T-helper 22 cell (primary cell): ENCODE results near the gene XIRP1.
"Not testable (repeated sequence)": the region's sequence is repeated elsewhere in the genome, so short reads cannot be mapped to it uniquely, and the experiment has no call there.

ENCODE experiments used
- DNase-seq: peaks from one replicate; pipeline ENCODE4 v3.0.0-alpha.2; 2020; ENCODE audit warnings: low read depth

The XIRP1 gene, protein sequence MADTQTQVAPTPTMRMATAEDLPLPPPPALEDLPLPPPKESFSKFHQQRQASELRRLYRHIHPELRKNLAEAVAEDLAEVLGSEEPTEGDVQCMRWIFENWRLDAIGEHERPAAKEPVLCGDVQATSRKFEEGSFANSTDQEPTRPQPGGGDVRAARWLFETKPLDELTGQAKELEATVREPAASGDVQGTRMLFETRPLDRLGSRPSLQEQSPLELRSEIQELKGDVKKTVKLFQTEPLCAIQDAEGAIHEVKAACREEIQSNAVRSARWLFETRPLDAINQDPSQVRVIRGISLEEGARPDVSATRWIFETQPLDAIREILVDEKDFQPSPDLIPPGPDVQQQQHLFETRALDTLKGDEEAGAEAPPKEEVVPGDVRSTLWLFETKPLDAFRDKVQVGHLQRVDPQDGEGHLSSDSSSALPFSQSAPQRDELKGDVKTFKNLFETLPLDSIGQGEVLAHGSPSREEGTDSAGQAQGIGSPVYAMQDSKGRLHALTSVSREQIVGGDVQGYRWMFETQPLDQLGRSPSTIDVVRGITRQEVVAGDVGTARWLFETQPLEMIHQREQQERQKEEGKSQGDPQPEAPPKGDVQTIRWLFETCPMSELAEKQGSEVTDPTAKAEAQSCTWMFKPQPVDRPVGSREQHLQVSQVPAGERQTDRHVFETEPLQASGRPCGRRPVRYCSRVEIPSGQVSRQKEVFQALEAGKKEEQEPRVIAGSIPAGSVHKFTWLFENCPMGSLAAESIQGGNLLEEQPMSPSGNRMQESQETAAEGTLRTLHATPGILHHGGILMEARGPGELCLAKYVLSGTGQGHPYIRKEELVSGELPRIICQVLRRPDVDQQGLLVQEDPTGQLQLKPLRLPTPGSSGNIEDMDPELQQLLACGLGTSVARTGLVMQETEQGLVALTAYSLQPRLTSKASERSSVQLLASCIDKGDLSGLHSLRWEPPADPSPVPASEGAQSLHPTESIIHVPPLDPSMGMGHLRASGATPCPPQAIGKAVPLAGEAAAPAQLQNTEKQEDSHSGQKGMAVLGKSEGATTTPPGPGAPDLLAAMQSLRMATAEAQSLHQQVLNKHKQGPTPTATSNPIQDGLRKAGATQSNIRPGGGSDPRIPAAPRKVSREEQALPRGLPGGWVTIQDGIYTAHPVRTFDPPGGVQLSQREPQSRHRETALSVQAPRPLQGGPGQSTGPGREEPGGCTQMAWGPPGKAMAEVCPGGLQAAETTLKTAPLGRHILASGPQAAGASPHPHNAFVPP (N-terminal part only)

DNA sequence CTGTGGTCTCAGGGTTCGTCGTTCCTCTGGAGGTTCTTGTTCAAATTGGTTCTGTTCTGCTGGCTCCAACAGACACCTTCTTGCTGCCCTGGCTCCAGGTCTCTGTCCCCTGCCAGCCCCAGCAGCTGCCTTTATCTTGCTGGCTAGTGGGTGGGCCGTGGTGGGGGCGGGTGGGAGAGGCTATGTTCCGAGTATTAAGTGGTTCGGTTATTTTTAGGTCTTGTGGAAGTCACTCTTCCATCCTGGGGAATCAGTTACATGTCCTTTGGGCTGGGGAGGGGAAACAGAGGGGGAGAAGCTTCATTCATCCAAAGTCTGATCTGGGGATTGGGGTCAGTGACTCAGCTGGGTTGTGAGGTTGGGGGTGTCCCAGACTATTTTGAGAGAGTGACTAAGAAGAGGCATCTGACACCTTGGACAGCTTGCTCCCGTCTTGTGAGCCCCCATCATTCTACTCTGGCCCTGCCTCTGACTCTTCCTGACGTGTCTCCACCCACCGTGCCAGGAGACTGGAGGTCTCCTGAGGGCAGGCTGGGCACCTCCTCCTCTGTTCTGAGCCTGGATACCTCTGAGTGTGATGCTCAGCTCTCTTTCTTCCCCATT, at the start of gene XIRP1:
Gene XIRP1, minus strand, starts transcription at position 106 of the 603 bp plus-strand sequence. CDS start 3,150 bp downstream, outside the sequence.
- DNase-seq, result no peak

DNA sequence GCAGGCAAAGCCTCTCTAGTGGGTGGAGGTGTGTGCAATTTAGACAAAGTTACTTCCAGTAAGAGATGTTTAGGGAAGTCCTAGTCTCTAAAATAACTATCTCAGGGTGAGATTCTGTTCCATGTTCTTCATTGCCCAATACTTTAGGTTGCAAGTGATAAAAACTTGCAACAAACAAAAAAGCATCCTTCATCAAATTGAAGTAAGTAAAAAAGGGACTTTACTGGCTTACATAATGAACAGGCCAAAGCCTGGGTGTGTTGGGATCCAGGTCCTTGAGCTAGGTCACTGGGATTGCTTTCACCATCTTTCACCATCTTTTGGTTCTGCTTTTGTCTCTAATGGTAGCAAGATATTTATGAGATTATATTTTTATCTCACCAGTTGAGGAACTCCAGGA, 49.2 kb upstream of the XIRP1 start:
- no peak for DNase-seq

DNA sequence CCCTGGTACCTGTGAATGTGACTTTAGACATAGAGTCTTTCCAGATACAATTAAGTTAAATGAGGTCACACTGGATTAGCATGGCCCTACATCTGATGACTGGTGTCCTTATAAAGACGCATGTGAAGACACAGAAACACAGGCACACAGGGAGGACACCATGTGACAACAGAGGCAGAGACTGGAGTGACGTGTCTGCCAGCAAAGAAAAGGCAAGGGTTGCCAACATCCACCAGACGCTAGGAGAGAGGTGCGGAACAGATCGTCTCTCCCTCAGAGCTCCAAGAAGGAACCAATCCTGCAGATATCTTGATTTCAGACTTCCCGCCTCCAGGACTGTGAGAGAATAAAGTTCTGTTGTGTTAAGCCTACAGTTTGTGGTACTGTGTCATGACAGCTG, 44.6 kb upstream of the XIRP1 start:
- DNase-seq, result no peak

DNA sequence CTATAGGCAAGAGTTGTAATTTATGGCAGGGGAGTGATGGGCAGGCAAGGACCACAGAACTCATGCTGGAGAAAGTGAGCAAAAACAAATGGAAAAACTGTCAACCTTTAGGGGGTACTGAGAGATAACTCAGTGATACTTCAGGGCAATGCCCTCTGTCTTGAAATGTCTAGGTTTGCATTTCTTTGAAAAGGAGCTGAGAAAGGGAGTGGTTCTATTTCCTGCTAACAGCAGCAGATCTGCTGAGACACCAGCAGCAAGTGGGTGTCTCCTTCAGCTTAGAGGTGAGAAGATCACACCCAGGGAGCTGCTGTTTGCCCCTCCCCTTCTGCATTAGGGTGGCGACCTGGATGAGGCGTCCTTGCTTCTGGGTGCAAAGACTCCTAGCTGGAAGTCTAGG, 42.3 kb upstream of the XIRP1 start:
- DNase-seq, result no peak

DNA sequence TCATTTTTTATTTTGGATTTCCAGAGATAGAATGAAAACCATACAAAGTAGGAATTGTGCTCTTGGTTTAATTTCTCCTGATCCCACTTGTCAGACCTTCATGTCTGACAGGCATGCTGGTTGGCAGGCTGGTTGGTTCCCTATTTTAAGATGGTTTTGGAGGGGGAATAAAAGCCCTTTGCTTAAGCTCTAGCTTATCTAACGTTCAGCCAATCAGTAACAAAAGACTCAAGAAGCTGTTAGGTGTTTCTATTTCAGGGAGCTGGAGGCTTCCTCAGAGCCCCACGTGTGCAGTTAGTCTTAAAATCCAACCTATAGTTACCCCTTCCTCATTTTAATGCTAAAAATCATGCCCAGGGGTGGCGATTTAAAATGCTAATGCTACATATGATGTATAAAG, 40.5 kb upstream of the XIRP1 start:
- DNase-seq, result no peak

DNA sequence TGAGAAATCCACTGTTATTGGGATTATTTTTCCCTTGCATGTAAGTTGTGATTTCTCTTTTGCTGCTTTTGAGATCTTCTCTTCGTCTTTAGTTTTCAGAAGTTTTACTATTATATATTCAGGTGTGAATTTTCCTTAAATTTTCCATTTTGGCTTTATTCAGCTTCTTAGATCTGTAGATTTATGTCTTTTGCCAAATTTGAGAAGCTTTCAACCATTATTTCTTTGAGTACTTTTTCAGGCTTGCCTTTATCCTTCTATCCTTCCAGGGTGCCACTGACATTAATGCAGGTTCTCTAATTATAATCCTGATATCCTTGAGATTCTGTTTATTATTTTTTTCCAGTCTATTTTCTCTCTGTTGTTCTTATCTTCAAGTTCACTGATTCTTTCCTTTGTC, 38.1 kb upstream of the XIRP1 start:
- DNase-seq, result no peak

DNA sequence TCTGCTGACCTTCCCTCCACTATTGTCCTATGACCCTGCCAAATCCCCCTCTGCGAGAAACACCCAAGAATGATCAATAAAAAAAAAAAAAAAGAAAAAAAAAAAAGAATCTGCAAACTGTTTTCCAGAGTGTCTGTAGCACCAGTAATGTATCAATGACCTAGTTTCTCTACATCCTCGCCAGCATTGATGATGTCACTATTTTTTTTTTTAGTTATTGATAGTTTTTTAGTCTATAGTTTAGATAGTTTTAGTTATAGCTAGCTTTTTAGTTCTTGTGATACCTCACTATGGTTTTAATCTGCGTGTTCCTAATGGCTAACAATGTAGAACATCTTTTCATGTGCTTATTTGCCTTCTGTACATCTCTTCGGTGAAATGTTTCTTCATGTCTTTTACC, 36.1 kb upstream of the XIRP1 start:
- DNase-seq, result no peak

DNA sequence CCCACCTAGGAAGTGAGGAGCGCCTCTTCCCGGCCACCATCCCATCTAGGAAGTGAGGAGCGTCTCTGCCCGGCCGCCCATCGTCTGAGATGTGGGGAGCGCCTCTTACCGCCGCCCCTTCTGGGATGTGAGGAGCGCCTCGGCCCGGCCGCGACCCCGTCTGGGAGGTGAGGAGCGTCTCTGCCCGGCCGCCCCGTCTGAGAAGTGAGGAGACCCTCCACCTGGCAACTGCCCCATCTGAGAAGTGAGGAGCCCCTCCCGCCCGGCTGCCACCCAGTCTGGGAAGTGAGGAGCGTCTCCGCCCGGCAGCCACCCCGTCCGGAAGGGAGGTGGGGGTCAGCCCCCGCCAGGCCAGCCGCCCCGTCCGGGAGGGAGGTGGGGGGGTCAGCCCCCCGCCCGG, 35.2 kb upstream of the XIRP1 start:
- not testable (repeated sequence) for DNase-seq

DNA sequence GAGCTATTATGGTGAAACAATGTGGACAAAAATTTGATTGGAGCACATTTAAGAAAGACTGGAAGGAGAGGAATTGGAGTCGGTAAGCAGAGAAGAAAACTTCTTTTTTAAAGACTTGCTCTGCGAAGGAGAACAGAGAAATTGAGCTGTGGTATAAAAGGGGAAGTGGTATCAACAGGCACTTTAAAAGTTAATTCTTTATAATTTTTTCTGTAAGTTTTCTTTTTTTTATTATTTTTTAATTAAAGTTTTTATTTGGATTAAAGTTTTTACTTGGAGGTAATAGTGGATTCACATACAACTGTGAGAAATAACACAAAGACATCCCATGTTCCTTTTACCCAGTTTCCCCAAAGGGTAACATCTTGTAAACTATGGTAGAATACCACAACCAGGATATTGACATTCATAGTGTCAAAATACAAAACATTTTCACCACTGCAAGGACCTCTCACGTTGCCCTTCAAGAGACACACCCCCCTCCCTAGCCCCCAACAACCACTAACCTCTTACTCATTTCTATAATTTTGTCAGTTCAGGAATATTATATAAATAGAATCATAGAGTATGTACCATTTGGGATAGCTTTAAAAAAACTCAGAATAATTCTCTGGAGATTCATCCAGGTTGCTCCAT, 33.8 kb upstream of the XIRP1 start:
- no peak for DNase-seq

DNA sequence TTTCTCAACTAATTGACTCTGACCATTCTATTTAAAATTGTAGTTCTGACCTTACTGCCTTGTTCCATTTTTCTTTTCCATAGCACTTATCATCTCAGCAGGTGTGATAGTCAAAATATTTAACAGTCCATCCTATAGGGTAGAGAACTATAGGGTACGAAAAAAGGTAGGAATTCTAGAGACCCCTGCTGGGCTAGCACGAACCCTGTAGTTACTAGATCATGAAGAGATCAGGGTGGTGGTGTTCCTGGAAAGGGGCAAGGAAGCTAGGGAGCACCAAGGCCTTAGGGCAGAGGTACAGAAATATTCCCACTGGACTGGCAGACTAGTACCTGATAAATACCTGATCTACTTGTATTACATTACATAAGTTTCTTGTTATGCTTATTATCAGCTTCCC, 31.9 kb upstream of the XIRP1 start:
- DNase-seq, result no peak

DNA sequence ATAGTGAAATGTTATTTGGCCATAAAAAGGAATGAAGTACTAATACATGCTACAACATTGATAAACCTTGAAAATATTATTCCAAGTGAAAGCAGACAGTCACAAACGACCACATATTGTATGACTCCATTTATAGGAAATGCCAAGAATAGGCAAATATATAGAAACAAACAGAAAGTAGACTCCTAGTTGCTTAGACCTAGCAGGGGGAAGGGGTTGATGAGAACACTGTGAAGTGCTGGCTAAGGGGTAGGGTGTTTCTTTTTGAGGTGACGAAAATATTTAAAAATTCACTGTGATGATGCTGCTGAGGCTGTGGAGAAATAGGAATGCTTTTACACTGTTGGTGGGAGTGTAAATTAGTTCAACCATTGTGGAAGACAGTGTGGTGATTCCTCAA, 30.5 kb upstream of the XIRP1 start:
- DNase-seq, result no peak

DNA sequence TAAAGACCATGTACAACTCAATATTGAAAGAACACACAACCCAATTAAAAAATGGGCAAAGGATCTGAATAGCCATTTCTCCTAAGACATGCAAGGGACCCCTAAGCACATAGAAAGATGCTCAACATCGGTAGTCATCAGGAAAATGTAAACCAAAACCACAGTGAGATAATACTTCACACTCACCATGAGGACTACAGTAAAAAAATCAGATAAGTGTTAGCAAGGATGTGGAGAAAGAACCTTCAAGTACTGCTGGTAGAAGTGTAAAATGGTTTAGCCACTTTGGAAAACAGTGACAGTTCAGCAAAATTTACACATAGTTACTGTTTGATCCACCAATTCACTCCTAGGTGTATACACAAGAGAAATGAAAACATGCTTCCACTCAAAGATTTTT, 30.1 kb upstream of the XIRP1 start:
- DNase-seq, result no peak

DNA sequence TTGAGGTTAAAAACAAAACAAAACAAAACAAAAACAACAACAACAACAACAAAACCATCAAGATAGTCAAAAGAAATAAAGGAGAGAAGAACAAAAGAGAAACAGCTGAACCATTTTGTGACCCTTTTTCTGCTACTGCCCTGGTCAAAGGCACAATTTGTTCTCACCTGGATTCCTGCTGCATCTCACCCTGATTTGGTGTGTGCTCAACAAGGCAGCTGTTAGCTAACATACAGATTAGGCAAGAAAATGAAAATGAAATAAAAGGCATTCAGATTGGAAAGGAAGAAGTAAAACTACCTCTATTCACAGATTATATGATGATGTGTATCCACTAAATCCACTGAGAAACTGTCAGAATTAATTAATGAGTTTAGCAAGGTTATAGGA, 28.7 kb upstream of the XIRP1 start:
- no peak for DNase-seq

DNA sequence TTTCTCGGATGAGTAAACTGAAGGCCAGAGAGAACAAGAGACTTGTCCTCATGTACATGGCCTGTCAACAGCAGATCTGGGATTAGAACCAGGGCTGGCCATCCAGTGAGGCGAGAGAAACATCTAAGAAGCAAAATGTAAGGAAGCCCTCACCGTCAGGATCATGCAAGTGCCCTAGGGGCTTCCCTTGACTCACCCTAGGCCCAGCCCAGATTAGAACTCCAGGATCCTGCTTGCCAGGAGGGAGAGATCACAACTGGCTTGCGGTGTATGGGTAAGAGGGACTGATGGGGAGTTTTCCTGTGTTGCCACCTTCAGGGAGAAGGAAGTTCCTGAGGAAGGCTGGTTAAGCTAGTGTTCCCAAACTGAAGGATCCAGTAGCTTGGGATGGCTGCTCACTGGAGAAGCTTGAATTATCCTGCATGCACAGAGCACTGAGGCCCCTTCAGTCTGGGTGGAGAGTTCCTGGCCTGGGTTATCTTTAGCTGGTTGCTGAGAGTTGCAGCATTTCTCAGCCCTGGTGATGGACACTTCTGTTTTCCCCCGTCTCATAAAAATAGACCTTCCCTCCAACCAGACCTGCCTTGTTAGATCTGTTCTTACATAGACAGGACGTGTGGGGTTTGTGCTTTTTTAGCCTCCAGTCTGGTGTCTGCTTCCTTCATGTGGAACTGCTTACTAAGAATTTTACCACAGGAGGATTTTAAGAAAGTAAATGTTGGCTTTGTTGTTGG, 28.2 kb upstream of the XIRP1 start:
- DNase-seq, result no peak

DNA sequence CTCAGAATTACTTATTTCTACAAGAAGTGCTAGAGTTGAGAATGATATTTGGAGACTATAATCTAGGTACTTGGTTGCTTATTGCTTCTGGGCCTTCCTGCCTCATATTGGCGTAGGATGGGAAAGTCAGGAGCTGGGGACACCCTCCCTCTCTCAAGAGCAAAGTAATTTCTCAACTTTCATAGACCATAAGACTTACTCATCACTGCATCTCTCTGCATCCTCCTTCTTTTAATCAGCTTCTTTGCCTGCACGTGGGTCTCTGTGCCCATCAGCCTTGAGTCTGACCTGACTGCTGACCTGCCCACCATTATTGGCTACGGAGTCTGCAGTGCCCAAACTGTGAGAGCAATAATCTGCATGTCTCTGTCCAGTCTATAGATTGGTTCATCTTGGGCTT, 27.3 kb upstream of the XIRP1 start:
- no peak for DNase-seq

DNA sequence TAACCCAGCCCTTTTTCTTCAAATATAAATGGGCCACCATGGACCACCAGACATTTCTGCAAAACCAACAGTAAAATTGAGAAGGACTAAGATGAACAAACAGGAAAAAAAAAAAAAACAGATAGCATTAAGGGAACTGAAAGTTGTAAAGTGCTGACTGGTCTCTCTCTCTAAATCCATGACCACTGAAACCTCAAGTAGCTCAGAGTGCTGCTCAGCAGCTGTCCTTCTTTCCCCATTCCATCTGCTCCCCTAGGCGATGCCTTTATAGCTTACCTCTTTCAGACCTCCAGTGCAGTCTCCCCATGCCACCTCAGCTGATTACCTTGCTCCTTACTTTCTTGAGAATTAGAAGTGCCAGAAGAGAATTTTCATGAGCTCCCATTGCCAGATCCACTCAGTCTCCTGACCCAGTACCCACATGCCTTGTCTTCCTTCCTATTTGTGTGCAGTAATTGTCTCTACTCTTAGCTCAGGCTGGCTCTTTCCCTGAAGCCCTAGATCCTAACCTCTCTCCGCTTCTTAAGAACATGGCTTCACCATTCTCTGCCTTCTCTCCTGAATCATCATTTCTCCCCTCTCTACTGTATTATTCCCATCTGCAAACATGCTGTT, 23.9 kb upstream of the XIRP1 start:
- DNase-seq, result no peak

DNA sequence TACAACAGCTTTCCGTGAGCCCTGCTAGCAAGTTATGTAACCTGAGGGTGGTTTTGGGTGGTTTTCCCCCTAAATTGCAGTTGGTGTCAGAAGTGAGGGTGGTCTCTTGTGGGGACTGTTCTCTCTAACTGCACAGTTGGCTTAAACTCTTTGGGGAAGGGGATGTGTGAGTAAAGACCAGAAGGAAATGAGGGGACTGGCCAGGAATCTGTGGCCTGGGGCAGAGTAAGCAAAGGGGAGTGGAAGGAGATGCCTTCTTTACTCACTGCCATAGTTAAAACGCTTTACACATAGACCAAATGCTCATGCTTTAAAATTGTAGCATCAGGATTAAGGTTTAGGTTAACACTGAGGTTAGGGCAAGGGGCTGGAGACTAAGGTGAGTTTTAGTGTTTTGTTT, 21.2 kb upstream of the XIRP1 start:
- no peak for DNase-seq

DNA sequence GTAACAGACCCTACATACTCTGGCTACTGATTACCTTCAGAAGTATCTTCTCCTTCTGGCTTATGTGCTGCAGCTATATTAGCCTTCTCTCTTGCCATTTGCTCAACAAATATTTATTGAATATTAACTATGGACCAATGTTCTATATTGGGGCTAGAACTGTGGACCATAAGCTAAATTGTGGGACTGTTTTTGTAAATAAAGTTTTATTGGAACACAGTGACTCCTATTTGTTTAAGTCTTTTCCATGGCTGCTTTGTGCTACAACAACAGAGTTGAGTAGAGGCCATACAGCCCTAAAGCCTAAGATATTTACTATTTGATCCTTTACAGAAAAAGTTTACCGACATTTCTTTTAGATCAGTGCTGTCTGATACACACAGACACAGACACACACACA, 20.3 kb upstream of the XIRP1 start:
- no peak for DNase-seq

DNA sequence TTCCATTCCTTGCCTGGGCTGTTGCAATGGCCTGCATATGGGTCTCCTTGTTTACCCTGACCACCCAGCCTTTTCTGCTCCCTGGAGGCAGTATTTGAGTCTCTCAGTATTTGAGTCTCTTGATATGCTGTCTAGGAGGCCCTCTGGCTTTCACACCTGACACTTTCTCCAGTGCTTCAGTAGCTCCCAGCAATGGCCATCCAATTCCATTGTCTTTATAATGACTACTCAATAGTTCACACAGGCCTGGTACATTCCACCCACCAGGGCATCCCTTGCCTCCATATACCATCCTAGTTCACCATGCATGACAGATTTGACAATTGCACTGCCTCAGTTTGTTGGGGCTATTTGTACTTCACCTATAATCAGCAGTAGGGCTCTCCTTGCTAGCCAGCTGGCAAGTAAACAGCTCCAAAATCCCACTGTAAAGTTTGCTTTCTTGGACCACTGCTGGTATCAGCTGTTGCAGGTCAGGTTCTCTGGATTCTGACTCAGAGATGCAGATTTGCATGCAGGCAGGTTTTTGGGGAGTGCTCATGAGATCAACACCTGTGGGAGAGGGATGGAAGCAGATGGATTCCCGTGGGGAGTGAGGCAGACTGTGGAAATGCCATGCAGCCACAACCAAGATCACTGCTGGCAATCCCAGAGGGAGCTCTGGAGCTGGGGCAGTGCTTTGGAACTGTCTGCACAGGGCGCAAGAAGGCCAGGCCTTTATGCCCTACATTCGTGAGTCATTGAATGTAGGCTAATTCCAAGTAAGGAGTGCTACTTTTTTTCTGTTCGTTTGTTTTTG, 19.1 kb upstream of the XIRP1 start:
- DNase-seq, result no peak

DNA sequence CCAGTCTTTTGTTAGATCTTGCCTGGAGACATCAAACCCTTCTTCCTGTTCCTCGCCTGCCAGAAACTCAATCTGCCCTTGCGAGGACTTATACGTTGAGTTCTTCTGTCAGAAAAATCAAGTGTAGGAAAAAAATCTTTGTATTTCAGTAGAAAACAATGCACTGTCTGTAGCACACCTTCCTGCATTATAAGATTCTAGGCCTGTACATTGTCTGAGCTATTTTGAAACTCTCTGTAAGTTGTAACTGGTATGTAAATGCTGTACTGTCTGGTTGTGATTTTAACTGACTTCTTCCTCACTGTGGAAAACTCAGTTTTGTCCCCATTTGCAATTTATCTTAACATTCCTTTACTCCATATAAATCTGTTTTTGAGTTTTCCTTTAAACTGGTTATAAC, 17.7 kb upstream of the XIRP1 start:
- DNase-seq, result no peak
